ENCODE measurements around the gene TXNDC12. TPM values are rescaled to one million over a fixed set of nuclear protein-coding genes. Genes with fewer than 3 reads are reported as not detected.
A peak's percentile ranks its signal among the peaks of the same experiment; 100 is the strongest.

Gene TXNDC12
- total and polyA plus RNA-seq, 9 of the 15 experiments (the other 6 are each of a cell fraction or from before 2014, with no cell fraction given): 17.0 to 60.8 (median 37.8) TPM

- 0 out of 6 replicates have a peak, but pooled peaks of 1 of the 3 experiments have one; percentile 3 for TF ChIP-seq CTCF (IDR thresholded peaks at IDR 0.05 in 2 of 3, conservative IDR thresholded peaks at IDR 0.05 in 1 of 3; ENCODE audit: insufficient read depth in 2 of 3, low read depth in 1 of 3, low read length in 3 of 3)
- TF ChIP-seq BMI1 (IDR thresholded peaks at IDR 0.05; ENCODE audit: low read length): no peak; the same call in 1 of the 2 replicates
- TF ChIP-seq NONO (IDR thresholded peaks at IDR 0.05; ENCODE audit: low read depth in 2 of 2, low read length in 1 of 2): 0 out of 4 replicates have a peak, but pooled peaks of 1 of the 2 experiments have one; percentile 52
- TF ChIP-seq RBM39 (optimal IDR thresholded peaks at IDR 0.05; ENCODE audit: low read depth, low read length): no peak
- TF ChIP-seq RAD21 (CRISPR knock-in tag; conservative IDR thresholded peaks at IDR 0.05 in 1 of 2, IDR thresholded peaks at IDR 0.05 in 1 of 2): 0 out of 4 replicates have a peak, but pooled peaks of 1 of the 2 experiments have one; percentile 4
- TF ChIP-seq PHTF2 (CRISPR knock-in tag; IDR thresholded peaks at IDR 0.05): no peak
- TF ChIP-seq, protein P1, sequence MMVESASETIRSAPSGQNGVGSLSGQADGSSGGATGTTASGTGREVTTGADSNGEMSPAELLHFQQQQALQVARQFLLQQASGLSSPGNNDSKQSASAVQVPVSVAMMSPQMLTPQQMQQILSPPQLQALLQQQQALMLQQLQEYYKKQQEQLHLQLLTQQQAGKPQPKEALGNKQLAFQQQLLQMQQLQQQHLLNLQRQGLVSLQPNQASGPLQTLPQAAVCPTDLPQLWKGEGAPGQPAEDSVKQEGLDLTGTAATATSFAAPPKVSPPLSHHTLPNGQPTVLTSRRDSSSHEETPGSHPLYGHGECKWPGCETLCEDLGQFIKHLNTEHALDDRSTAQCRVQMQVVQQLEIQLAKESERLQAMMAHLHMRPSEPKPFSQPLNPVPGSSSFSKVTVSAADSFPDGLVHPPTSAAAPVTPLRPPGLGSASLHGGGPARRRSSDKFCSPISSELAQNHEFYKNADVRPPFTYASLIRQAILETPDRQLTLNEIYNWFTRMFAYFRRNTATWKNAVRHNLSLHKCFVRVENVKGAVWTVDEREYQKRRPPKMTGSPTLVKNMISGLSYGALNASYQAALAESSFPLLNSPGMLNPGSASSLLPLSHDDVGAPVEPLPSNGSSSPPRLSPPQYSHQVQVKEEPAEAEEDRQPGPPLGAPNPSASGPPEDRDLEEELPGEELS (CRISPR knock-in tag; IDR thresholded peaks at IDR 0.05; ENCODE audit: borderline replicate concordance): no peak; the same call in 1 of the 2 replicates
- TF ChIP-seq, protein P2, sequence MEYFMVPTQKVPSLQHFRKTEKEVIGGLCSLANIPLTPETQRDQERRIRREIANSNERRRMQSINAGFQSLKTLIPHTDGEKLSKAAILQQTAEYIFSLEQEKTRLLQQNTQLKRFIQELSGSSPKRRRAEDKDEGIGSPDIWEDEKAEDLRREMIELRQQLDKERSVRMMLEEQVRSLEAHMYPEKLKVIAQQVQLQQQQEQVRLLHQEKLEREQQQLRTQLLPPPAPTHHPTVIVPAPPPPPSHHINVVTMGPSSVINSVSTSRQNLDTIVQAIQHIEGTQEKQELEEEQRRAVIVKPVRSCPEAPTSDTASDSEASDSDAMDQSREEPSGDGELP (CRISPR knock-in tag; IDR thresholded peaks at IDR 0.05; ENCODE audit: borderline replicate concordance): peak; percentile 84
- no peak for TF ChIP-seq CTCFL (IDR thresholded peaks at IDR 0.05; ENCODE audit: borderline replicate concordance, insufficient read depth, low read depth, low read length, poor library complexity, severe bottlenecking)
- TF ChIP-seq GATAD2B (IDR thresholded peaks at IDR 0.05; ENCODE audit: borderline replicate concordance): peak; percentile 94
- TF ChIP-seq POLR2AphosphoS5 (IDR thresholded peaks at IDR 0.05; ENCODE audit: control insufficient read depth, insufficient read depth, low read depth, low read length): peak; percentile 90
- no peak for TF ChIP-seq ZNF165 (CRISPR knock-in tag; IDR thresholded peaks at IDR 0.05; ENCODE audit: borderline replicate concordance)
- TF ChIP-seq, protein P3, sequence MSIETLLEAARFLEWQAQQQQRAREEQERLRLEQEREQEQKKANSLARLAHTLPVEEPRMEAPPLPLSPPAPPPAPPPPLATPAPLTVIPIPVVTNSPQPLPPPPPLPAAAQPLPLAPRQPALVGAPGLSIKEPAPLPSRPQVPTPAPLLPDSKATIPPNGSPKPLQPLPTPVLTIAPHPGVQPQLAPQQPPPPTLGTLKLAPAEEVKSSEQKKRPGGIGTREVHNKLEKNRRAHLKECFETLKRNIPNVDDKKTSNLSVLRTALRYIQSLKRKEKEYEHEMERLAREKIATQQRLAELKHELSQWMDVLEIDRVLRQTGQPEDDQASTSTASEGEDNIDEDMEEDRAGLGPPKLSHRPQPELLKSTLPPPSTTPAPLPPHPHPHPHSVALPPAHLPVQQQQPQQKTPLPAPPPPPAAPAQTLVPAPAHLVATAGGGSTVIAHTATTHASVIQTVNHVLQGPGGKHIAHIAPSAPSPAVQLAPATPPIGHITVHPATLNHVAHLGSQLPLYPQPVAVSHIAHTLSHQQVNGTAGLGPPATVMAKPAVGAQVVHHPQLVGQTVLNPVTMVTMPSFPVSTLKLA (conservative IDR thresholded peaks at IDR 0.05): peak; percentile 88 to 94
- TF ChIP-seq YY1 (IDR thresholded peaks at IDR 0.05; ENCODE audit: borderline replicate concordance in 1 of 3, control insufficient read depth in 1 of 3, extremely low read depth in 1 of 3, insufficient read depth in 3 of 3, insufficient read length in 1 of 3, insufficient replicate concordance in 2 of 3, low read depth in 1 of 3, low read length in 2 of 3): peak; percentile 54 to 94 (median 90)
These were observed 21.6 kb downstream of the TXNDC12 start, which contains the start of gene KTI12 (continued) for GRCh38 chr1:52033190-52034049.
